ENCODE results near the gene HRAS. TPM values are rescaled to one million over a fixed set of nuclear protein-coding genes. Genes with fewer than 3 reads are reported as not detected.

Gene HRAS
- total and polyA plus RNA-seq, 2 of the 13 experiments (the other 11 are each of a cell fraction or from before 2014, with no cell fraction given), result 32.9 to 50.0 TPM

- TF ChIP-seq HNRNPLL (IDR thresholded peaks at IDR 0.05; ENCODE audit: low read depth, low read length, poor library complexity, severe bottlenecking) (peak; percentile 14), ZNF318 (CRISPR knock-in tag; IDR thresholded peaks at IDR 0.05) (no peak)
- Histone ChIP-seq H3K27ac (ENCODE audit: extremely low read length, insufficient read depth, low read length) (no peak overlapping the region), H3K79me2 (ENCODE audit: insufficient read depth, low read length) (no peaks in the 10 kb centered on the region), H2AFZ (ENCODE audit: low read length) (no peak overlapping the region), H3K27me3 (ENCODE audit: control insufficient read depth in 1 of 2, insufficient read depth in 2 of 2, low read length in 2 of 2) (peaks cover 4 to 7% of the 10 kb centered on the region in 2 experiments; a peak in 2 of 5 replicates), H3K4me2 (ENCODE audit: low read depth, low read length) (peak overlapping the region; percentile 51; the same call in 1 of the 2 replicates), H3K4me3 (replicated peaks in 1 of 3; ENCODE audit: insufficient read depth in 1 of 3, low read depth in 2 of 3, low read length in 3 of 3) (peak overlapping the region in 1 of 3 experiments; percentile 28; a peak in 1 of 6 replicates), H3K9me3 (ENCODE audit: low read length) (no peaks in the 10 kb centered on the region), H3K36me3 (replicated peaks in 1 of 2; ENCODE audit: control insufficient read depth in 1 of 2, insufficient read depth in 2 of 2, low read length in 2 of 2) (no peaks in the 10 kb centered on the region), H3K9ac (ENCODE audit: insufficient read depth, low read depth, low read length) (no peak overlapping the region), H3K4me1 (ENCODE audit: insufficient read depth, low read length) (peaks cover 79% of the 10 kb centered on the region), H4K20me1 (ENCODE audit: insufficient read depth, low read length) (no peaks in the 10 kb centered on the region)
- DNase-seq (ENCODE audit: low spot score) (no peak), ATAC-seq (no peak), FAIRE-seq (no peak)
- no TSS peak for BruUV-seq (replicated peaks)
- in situ Hi-C loops (cut with HindIII; ENCODE audit: extremely low pct_ligation_motif_present, low pct_unique_long_range_greater_than_20kb), result loop anchor here (5.0 to 10.0 kb wide), 2 partner anchors 41 to 69 kb away; partner anchors contain the start of genes CDHR5 and SCT
- intact Hi-C loops (cut with micrococcal nuclease; ENCODE audit: unreplicated experiment), result loop anchor here (10.0 kb wide), 1 partner anchor 59 kb away; the partner anchor contains the start of gene IRF7
- WGBS (ENCODE audit: low lambda C conversion rate), result 95% methylated on average over 78 of the region's 104 CpGs
- ChIA-PET CTCF (ENCODE audit: low intra/inter-chr PET ratio, low total read pairs) (interaction anchor here (0.9 kb wide), 1 partner anchor 172 kb away, joined by 3 read pairs; no protein-coding TSS in a partner anchor), POLR2A (interaction anchor here (2.1 kb wide), 1 partner anchor 20 kb away, joined by 9 read pairs; the partner anchor contains the start of gene PHRF1)
Observed at GRCh38 chr11:555780-556661, 20.6 kb upstream of the HRAS start.
